Measurements from ENCODE around the gene KLHL40.

The KLHL40 gene, protein sequence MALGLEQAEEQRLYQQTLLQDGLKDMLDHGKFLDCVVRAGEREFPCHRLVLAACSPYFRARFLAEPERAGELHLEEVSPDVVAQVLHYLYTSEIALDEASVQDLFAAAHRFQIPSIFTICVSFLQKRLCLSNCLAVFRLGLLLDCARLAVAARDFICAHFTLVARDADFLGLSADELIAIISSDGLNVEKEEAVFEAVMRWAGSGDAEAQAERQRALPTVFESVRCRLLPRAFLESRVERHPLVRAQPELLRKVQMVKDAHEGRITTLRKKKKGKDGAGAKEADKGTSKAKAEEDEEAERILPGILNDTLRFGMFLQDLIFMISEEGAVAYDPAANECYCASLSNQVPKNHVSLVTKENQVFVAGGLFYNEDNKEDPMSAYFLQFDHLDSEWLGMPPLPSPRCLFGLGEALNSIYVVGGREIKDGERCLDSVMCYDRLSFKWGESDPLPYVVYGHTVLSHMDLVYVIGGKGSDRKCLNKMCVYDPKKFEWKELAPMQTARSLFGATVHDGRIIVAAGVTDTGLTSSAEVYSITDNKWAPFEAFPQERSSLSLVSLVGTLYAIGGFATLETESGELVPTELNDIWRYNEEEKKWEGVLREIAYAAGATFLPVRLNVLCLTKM
- 0 reads per million in 2 experiments for total RNA-seq

DNA sequence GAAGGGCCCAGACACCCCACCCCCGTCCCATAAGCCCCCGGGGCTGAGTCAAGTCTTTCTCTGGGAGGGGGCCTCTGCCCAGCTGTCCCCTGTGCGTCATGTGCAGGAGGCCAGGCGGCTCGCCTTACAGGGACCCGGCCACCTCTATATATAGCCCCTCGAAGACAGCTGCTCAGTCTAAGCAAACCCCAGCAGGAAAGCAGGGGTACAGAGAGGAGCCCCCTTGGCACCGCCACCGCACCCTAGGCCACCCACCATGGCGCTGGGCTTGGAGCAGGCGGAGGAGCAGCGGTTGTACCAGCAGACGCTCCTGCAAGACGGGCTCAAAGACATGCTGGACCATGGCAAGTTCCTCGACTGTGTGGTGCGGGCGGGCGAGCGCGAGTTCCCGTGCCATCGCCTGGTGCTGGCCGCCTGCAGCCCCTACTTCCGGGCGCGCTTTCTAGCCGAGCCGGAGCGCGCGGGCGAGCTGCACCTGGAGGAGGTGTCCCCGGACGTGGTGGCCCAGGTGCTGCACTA, at the start of gene KLHL40:
Gene KLHL40, plus strand, starts transcription at position 175 of the 519 bp plus-strand sequence. Its CDS starts 82 bp downstream, at position 257.
- no peak for DNase-seq (ENCODE audit: low read depth)

DNA sequence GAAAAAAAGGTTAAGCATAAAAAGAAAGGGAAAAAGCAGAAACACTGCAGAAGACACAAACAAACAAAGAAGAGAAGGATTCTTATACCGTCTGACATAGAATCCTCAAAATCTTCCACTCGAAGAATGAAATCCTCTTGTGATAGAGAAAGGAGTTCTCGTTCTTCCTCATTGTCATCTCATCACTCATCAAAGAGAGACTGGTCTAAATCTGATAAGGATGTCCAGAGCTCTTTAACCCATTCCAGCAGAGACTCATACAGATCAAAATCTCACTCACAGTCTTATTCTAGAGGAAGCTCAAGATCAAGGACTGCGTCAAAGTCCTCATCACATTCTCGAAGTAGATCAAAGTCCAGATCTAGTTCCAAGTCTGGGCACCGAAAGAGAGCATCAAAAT, 48.3 kb upstream of the KLHL40 start:
- DNase-seq (ENCODE audit: low read depth), result no peak

- no peak for DNase-seq (ENCODE audit: low read depth)
Observed at GRCh38 chr3:42638339-42638842, 46.9 kb upstream of the KLHL40 start.

- no peak for DNase-seq (ENCODE audit: low read depth)
Observed at GRCh38 chr3:42639192-42639591, 46.1 kb upstream of the KLHL40 start.

GRCh38 chr3:42640129-42640528, 45.2 kb upstream of the KLHL40 start:
- DNase-seq (ENCODE audit: low read depth), result no peak

- DNase-seq (ENCODE audit: low read depth), result no peak
Observed at GRCh38 chr3:42640771-42641370, 44.5 kb upstream of the KLHL40 start.

DNA sequence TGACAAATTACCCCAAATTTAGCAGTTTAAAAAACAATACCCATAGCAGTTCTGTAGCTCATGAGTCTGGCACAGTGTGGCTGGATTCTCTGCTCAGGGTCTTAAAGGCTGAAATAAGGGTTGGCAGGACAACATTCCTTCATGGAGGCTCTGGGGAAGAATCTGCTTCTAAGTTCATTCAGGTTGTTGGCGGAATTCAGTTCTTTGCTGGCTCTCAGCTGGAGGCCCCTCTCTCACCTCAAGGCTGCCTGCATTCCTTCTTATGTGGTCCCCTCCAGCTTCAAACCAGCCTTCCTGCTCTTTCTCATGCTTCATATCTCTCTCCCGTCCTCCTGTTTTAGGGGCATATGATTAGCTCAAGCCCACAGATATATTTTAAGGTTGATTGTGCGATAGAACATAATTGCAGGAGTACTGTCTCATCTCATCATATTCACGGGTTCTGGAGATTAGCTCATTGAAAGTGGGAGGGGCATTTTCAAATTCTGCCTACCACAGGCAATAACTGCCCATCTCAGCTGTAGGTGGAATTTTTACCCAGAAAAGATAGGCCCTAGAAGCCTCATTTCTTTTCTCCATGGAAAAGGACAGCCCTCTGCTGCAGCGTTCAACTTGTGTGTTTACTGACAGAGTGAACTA, 37.4 kb upstream of the KLHL40 start:
- DNase-seq (ENCODE audit: low read depth), result no peak

GRCh38 chr3:42649006-42649405, 36.3 kb upstream of the KLHL40 start:
- DNase-seq (ENCODE audit: low read depth), result no peak

DNA sequence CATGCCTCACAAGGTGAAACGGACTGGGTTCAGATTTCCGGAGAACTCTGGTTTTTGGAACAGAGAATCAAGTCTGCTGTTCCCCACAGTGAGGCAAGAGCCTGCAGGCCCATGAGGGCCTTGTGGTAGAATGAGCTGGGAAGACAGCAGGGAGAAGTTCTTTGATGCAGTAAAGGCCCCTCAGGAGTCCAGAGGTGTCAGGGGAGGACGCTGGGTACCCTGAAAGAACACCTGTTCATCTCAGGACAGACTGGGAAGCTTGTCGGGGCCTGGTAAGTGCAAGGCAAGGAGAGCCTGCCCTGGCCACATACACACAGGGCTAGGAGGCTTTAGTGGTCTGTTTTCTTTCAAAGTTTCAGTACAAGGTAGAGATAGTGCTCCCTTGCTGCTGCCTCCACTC, 35.6 kb upstream of the KLHL40 start:
- DNase-seq (ENCODE audit: low read depth), result no peak

DNA sequence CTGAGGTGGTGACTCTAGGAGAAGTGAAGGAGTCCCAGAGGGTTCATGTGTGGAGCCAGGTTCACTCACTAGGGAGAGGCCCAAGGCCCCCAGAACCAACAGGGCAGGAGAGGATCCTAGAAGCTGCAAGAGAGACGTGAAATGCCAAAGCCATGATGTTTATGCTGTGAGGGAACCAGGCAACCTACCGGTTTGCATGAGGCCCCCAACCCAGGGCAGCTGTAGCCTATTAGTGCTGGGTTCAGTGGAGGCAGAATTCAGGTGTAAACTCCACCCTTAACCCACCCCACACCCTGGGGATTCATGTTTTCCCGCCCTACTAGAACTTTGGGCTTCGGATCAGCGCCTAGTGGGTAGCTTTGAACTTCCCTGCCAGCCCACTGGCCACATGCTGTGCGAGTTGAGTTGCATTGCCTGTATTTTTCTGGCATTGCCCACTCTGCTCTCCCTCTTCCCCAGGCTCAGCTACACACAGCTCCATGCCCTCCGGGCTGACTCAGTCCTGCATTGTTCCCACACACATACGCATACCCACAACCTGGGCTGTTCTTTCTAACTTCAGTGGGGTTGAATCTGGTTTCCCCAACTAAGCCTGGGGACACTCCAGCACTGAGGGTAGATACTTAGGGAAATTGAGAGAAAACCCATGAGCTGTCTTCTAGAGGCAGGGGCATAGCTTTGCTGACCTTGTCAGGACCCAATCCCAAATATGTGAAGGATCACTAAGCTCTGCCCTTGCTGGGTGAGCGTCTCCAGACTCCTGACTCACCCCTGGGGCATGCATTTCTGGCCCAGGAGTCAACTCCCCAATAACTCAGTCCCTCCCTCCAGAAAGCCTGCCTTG, 33.9 kb upstream of the KLHL40 start:
- no peak for DNase-seq (ENCODE audit: low read depth)

- DNase-seq (ENCODE audit: low read depth), result no peak
Observed at GRCh38 chr3:42652251-42652610, 33.1 kb upstream of the KLHL40 start.

- DNase-seq (ENCODE audit: low read depth), result no peak
Observed at GRCh38 chr3:42652611-42653302, 32.6 kb upstream of the KLHL40 start.

DNA sequence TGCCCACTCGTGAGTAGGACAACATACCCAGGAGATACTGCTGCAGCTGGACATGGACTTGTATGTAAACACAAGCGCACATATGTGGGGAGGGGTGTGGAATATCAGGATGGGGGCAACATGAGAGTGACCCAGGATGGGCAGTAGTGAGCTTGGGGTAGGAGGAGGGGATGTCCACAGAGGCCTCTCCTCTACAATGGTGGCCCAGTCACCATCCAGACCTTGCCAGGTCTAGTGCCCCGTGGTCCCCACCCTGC, 32.1 kb upstream of the KLHL40 start:
- DNase-seq (ENCODE audit: low read depth), result no peak

DNA sequence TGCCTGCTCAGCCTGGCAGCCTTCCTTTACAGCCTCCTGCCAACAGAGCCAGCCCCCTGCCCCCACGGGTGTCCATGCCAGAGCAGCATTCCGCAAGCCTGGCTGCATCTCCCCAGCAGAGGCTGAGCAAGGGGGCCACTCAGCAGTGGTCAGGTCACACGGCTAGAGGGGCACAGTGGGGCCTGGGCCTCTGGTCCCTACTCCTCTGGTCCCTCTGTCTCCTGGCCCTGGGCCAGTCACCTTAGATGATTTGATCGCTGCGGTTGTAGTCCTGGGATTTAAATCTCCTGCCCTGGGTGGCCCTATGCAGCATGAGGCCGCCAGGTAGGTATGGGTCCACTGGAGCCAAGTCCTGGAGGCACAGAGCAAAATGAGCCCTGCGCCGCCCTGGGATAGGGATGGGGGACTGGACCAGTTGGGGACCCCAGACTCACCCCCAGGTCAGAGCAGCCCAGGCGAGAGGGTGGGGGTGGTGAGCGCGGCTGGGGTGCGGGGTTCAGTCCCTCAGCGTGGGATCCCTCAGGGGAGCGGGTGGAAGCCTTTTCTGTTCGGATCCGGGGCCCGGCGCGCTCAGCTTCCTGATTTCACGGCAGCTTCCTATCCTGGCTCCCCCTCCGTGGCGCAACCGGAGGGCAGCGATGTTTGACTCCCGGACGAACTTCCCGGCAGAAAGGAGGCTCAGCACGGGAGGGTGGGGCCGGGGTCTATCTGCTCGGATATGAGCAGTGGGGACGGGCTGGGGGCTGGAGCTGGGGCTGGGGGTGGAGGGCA, 31.6 kb upstream of the KLHL40 start, which contains the start of gene ZBTB47:
Gene ZBTB47, plus strand, starts transcription at position 138 of the 771 bp plus-strand sequence. CDS start 4,659 bp downstream, outside the sequence.
- no peak for DNase-seq (ENCODE audit: low read depth)

- DNase-seq (ENCODE audit: low read depth), result no peak
Observed at GRCh38 chr3:42654331-42655201, 30.8 kb upstream of the KLHL40 start.

DNA sequence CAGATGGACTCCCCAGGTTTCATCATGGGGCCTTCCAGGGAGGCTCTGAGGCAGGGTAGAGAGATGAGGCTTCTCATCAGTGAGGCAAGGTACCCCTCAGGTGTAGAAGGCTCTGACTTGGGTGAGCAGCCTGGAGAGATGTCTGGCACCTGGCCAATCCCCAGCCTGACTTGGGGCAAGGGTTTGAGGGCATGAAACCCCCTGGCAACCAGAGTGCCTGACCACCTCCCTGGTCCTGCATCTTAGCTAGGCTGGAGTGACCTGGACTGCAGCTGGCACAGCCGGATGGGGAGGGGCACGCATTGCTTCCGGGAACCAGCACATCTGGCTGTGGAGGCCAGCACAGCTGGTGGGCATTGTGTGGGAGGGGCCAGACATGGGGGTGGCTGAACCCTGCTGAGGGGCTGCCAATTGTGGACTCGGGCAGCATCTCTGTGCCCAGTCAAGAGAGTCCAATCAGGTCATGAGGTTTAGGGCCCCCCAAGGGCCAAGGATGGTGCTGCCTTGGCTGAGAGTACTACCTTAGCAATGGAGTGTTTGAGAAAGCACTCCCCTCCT, 29.9 kb upstream of the KLHL40 start:
- no peak for DNase-seq (ENCODE audit: low read depth)

DNA sequence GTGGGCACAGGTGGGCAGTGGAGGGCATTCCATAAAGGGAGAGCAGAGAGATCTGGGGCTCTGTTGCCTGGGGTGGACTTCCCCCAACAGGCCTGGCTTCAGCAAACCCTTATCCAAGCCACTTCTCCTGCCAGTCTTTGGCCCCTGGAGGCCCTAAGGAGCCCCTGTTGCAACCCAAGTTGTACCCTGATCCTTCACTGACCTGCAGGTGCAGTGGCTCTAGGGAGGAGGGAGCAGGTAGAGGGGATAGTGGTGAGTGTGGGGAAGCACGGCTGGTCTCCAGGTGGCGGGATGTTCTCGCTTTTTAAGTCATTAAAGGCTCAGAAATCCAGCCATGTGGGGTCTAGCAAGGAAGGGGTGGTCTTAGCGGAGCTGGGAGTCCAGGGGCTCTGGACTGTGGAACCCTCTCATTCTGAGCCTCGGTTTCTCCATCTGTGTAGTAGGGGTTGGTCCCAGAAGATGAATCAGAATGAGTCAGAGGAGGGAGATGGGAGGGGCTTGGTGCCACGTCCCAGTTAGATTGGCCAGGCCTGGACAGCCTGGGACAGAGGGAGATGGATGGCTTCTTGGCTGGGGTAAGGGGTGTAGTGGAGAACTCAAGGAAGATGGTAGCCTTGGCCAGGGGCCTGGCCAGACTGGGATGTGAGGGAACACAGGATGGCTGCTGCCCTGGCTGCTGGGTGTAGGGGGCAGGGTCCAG, 29.2 kb upstream of the KLHL40 start:
- DNase-seq (ENCODE audit: low read depth), result no peak

All from T follicular helper cell (primary cell).